ENCODE data around the gene MTMR10.

DNA sequence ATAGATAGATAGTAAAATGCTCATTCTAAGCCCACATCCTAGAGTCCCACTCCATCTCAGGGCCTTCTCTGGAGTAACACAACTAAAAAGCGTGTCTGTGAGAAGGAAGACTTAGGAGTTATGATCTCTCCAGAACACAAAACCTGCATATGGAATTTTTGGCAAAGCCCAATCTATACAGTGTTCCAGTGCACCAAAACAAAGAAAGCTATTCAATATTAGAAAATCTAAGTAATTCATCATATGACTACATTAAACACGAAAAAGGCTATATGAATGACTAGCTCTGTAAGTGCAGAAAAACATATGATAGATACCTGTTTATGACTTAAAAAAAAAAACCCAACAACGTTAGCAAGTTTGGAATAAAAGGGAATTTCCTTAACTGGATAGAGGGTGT lies 27.7 kb downstream of the MTMR10 start:
- TF ChIP-seq CTCF (IDR thresholded peaks at IDR 0.05; ENCODE audit: borderline replicate concordance, extremely low read depth, low read length, poor library complexity, severe bottlenecking) (no peak), EZH2 (IDR thresholded peaks at IDR 0.05; ENCODE audit: borderline replicate concordance, low read depth, low read length, severe bottlenecking) (no peak)

Data from DND-41 (cell line).